HFF-Myc (cell line): Measurements from ENCODE around the gene EPPIN.

Experiments used
- DNase-seq: peaks from one replicate; pipeline ENCODE4 v3.0.0-alpha.2; 2011; ENCODE audit warnings: low read depth; ENCODE audit errors: extremely low read depth
- H3K4me3 ChIP-seq: replicated peaks from 2 replicates; pipeline ENCODE4 v1.5.1; 2011; ENCODE audit warnings: low read depth, mild to moderate bottlenecking, control low read depth, low read length
- CTCF ChIP-seq: IDR thresholded peaks from 2 replicates; pipeline ENCODE4 v1.5.1; 2012; ENCODE audit warnings: mild to moderate bottlenecking, low read depth, low read length, control low read depth; ENCODE audit errors: missing control alignments

The EPPIN gene

GRCh38 chr20:45515147-45515913, 31.9 kb downstream of the EPPIN start, which contains the start of gene SPINT3:
SPINT3 (minus strand) TSS chr20:45515622; CDS start chr20:45515608, 14 bp downstream.
- no peak for TF ChIP-seq CTCF
- DNase-seq: no peak
- no peak within 1 kb of the TSS for H3K4me3 ChIP-seq

GRCh38 chr20:45510242-45510862, 36.8 kb downstream of the EPPIN start:
- DNase-seq: no peak
- no peak for TF ChIP-seq CTCF
- no peak overlapping the region for H3K4me3 ChIP-seq

- TF ChIP-seq CTCF: no peak
- no peak overlapping the region for H3K4me3 ChIP-seq
- no peak for DNase-seq
Observed at GRCh38 chr20:45509091-45509490, 38.1 kb downstream of the EPPIN start.

GRCh38 chr20:45508068-45508886, 38.9 kb downstream of the EPPIN start:
- no peak for DNase-seq
- no peak for TF ChIP-seq CTCF
- H3K4me3 ChIP-seq: no peak overlapping the region

GRCh38 chr20:45507011-45507820, 40.0 kb downstream of the EPPIN start:
- TF ChIP-seq CTCF: no peak
- no peak for DNase-seq
- H3K4me3 ChIP-seq: no peak overlapping the region

- DNase-seq: no peak
- no peak overlapping the region for H3K4me3 ChIP-seq
- TF ChIP-seq CTCF: no peak
Observed at GRCh38 chr20:45506398-45506797, 40.8 kb downstream of the EPPIN start.
